ENCODE measurements around the gene AVEN.
"Not testable (repeated sequence)": the region's sequence is repeated elsewhere in the genome, so short reads cannot be mapped to it uniquely, and the experiment has no call there.

AVEN gene

GRCh38 chr15:33846862-33847261 lies 192.1 kb downstream of the AVEN start:
- no peak for DNase-seq (ENCODE audit: low spot score)

GRCh38 chr15:33846142-33846541 lies 192.9 kb downstream of the AVEN start:
- DNase-seq (ENCODE audit: low spot score), result no peak

GRCh38 chr15:33844597-33844996 lies 194.4 kb downstream of the AVEN start:
- no peak for DNase-seq (ENCODE audit: low spot score)

- no peak for DNase-seq (ENCODE audit: low spot score)
Observed at GRCh38 chr15:33844186-33844585, 194.8 kb downstream of the AVEN start.

- no peak for DNase-seq (ENCODE audit: low spot score)
Observed at GRCh38 chr15:33840615-33841014, 198.4 kb downstream of the AVEN start.

GRCh38 chr15:33839540-33839939 lies 199.5 kb downstream of the AVEN start:
- no peak for DNase-seq (ENCODE audit: low spot score)

- no peak for DNase-seq (ENCODE audit: low spot score)
Observed at GRCh38 chr15:33837294-33837693, 201.7 kb downstream of the AVEN start.

GRCh38 chr15:33834892-33835743 lies 203.9 kb downstream of the AVEN start:
- DNase-seq (ENCODE audit: low spot score), result no peak

- no peak for DNase-seq (ENCODE audit: low spot score)
Observed at GRCh38 chr15:33831646-33832045, 207.4 kb downstream of the AVEN start.

- DNase-seq (ENCODE audit: low spot score), result no peak
Observed at GRCh38 chr15:33830351-33830750, 208.7 kb downstream of the AVEN start.

- DNase-seq (ENCODE audit: low spot score), result no peak
Observed at GRCh38 chr15:33826201-33826600, 212.8 kb downstream of the AVEN start.

- DNase-seq (ENCODE audit: low spot score), result no peak
Observed at GRCh38 chr15:33825453-33825852, 213.6 kb downstream of the AVEN start.

GRCh38 chr15:33823119-33823518 lies 215.9 kb downstream of the AVEN start:
- no peak for DNase-seq (ENCODE audit: low spot score)

GRCh38 chr15:33822479-33822878 lies 216.5 kb downstream of the AVEN start:
- DNase-seq (ENCODE audit: low spot score), result no peak

GRCh38 chr15:33819499-33819898 lies 219.5 kb downstream of the AVEN start:
- DNase-seq (ENCODE audit: low spot score), result not testable (repeated sequence)

Measured in hematopoietic multipotent progenitor cell treated with erythropoietin and hydrocortisone succinate and interleukin-3 and kit ligand, for 17 days (in vitro differentiated cells).